GM20000 (cell line): ENCODE measurements around the gene CMYA5.

Experiments
- DNase-seq: peaks from one replicate; pipeline ENCODE4 v3.0.0; 2012; ENCODE audit warnings: low spot score
- TF ChIP-seq, protein P1 (sequence below): IDR thresholded peaks from 2 replicates; pipeline ENCODE4 v1.5.1; 2012; ENCODE audit warnings: mild to moderate bottlenecking, control low read depth; ENCODE audit errors: extremely low read depth, missing control alignments

CMYA5 gene

DNA sequence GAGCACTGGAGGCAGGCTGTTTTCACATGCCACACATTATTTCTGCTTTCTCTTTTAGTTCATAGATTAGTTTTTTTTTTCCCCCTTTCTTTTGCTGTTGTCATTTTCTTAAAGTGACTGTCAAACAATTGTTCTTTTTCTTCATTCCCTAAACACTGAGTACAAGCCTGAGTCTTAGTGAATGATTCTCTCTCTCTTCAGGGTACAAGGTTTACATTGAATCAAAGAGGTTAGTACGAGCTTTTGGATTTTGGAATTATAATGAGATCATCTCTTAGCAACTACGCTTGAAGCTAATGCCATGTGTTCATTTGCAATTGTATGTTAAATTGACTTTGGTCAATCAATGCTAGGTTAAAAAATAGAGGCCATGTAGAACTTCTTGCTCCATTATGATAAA lies 125.1 kb downstream of the CMYA5 start:
- TF ChIP-seq, protein P1, sequence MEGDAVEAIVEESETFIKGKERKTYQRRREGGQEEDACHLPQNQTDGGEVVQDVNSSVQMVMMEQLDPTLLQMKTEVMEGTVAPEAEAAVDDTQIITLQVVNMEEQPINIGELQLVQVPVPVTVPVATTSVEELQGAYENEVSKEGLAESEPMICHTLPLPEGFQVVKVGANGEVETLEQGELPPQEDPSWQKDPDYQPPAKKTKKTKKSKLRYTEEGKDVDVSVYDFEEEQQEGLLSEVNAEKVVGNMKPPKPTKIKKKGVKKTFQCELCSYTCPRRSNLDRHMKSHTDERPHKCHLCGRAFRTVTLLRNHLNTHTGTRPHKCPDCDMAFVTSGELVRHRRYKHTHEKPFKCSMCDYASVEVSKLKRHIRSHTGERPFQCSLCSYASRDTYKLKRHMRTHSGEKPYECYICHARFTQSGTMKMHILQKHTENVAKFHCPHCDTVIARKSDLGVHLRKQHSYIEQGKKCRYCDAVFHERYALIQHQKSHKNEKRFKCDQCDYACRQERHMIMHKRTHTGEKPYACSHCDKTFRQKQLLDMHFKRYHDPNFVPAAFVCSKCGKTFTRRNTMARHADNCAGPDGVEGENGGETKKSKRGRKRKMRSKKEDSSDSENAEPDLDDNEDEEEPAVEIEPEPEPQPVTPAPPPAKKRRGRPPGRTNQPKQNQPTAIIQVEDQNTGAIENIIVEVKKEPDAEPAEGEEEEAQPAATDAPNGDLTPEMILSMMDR, result no peak
- no peak for DNase-seq

GRCh38 chr5:79816014-79816413 lies 126.4 kb downstream of the CMYA5 start:
- DNase-seq, result no peak
- TF ChIP-seq, protein P1, result no peak

GRCh38 chr5:79820648-79821047 lies 131.0 kb downstream of the CMYA5 start:
- TF ChIP-seq, protein P1, result no peak
- no peak for DNase-seq

DNA sequence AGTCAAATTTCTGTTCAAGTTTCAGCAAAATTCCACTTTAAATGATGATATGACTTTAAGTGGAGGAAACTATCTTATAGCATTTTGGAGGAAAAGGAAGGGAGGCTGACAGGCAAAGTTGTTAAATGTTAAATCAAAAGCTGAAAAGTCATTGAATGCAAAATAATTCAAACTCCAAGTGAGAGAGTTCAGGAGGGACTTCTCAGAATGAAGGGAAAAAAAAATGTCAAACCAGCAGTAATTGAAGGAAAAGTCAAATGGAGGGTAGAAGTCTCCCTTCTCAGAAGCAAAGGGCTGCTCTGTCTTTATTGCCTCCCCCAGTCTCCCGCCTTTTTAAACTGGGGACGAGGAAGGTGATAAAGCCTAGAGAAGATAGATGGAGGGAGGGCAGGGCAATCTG lies 134.8 kb downstream of the CMYA5 start:
- DNase-seq, result no peak
- TF ChIP-seq, protein P1, result no peak

DNA sequence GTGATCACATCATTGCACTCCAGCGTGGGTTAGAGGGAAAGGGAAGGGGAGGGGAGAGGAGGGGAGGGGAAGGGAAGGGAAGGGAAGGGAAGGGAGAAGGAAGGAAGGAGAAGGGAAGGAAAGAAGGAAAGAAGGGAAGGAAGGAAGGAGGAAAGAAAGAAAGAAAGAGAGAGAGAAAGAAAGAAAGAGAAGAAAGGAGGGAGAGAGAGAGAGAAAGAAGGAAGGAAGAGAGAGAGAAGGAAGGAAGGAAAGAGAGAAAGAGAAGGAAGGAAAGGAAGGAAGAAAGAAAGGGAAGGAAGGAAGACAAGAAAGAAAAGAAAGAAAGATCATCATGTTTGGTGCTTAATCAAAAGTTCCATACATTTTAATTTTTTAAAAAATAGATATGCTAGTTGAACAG lies 136.2 kb downstream of the CMYA5 start:
- TF ChIP-seq, protein P1, result no peak

GRCh38 chr5:79827159-79827629 lies 137.6 kb downstream of the CMYA5 start:
- TF ChIP-seq, protein P1, result no peak
- DNase-seq, result no peak

More for the DNA sequence above, 136.2 kb downstream of the CMYA5 start:
- DNase-seq, result no peak

DNA sequence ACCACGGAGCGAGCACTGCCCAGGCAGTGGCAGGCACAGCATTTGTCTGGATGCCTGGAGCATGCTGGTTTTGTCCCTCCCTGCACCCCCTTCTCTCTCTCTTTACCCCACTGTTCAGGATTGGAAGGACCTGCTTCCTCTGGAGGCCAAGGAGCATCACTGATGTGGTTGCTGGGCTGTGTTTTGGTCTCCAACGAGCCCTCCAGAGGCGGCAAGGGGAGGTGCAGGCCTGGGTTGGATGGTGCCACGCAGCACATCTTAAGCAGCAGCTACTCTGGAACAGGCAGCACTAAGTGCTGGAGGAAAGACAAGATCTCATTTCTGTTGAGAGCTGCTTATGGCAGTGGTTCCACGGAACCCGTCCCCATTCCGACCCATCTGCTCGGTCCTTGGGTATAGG lies 139.6 kb downstream of the CMYA5 start:
- no peak for DNase-seq
- TF ChIP-seq, protein P1, result no peak
